Skeletal muscle cell (primary cell): ENCODE measurements around the gene OR8B3.
"Not testable (repeated sequence)": the region's sequence is repeated elsewhere in the genome, so short reads cannot be mapped to it uniquely, and the experiment has no call there.

ENCODE experiments used
- DNase-seq: peaks from one replicate; pipeline ENCODE4 v3.0.0-alpha.2; 2010; ENCODE audit warnings: low read depth
- H3K4me3 ChIP-seq: 2 replicates; pipeline ENCODE4 v1.5.1; 2011; ENCODE audit warnings: low read depth, mild to moderate bottlenecking, control low read depth, low read length, moderate library complexity

OR8B3 gene

DNA sequence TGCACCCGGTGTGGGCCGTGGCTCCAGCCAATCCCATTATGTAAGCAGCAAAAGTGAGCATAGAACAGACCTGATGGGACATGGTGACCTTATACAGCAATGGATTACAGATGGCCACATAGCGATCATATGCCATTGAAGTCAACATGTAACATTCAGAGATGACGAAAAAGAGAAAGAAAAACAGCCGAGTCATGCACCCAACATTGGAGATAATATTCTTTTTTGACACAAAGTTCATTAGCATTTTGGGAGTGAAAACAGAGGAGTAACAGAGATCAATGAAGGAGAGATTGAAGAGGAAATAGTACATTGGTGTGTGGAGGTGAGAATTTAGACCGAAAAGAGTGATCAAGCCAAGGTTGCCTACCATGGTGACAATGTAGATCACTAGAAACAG lies 16.0 kb downstream of the OR8B3 start:
- not testable (repeated sequence) for H3K4me3 ChIP-seq, DNase-seq

DNA sequence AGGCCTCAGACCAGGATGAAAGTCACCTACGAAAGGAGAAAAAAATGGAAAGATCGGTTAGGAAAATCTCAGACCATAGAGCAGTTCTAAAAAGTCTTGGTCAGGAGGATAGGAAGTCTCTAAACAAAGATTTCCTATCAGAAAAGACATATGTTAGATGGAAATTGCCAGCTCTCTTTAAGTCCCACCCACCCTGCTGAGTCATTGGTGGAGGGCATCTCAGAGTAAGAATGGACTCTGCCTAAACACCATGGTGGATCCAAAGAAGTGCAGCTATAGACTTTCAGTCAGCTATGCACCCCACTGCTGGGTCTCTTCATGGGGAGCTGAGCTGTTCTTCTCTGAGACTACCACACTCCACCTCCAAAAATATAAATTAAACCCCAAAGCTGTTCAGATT lies 18.2 kb downstream of the OR8B3 start:
- no peak for DNase-seq
- H3K4me3 ChIP-seq: no peak overlapping the region

DNA sequence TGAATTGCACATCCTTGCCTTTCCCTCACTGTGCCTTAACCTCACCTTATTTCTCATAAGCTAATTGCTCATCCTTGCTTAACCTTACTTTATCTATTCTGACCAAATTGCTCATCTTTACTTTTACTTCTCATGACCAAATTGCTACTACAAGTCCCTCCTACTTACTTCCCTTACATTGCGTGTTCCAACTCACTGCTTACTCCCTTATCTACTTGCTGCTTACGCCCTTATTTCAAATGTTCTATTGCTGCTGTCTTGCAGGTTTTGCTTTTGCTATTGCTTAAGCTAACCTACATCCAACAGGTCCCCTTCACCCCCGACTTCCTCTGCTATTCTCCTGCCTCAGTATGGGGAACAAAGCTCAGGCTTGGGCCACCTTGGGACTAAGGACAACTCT lies 22.5 kb downstream of the OR8B3 start:
- H3K4me3 ChIP-seq: no peak overlapping the region
- no peak for DNase-seq

DNA sequence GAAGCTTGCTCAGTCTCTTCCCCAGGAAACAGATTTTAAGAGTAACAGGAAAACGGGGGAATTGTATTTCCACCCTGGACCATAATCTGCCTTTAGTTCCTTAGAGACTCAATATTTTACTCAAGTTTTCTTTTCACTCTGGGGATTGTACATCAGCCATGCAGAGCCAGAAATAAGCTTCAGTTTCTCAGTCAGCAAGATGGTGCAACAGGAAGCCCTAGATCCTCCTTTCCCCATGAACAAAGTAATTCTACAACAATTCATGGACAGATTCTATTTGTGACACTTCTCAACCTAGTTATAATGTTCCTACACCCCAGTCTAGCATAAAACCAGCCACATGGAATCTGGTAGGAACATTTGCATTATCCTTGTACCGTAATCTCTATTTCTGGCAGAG lies 39.3 kb downstream of the OR8B3 start:
- no peak for DNase-seq
- no peak overlapping the region for H3K4me3 ChIP-seq

DNA sequence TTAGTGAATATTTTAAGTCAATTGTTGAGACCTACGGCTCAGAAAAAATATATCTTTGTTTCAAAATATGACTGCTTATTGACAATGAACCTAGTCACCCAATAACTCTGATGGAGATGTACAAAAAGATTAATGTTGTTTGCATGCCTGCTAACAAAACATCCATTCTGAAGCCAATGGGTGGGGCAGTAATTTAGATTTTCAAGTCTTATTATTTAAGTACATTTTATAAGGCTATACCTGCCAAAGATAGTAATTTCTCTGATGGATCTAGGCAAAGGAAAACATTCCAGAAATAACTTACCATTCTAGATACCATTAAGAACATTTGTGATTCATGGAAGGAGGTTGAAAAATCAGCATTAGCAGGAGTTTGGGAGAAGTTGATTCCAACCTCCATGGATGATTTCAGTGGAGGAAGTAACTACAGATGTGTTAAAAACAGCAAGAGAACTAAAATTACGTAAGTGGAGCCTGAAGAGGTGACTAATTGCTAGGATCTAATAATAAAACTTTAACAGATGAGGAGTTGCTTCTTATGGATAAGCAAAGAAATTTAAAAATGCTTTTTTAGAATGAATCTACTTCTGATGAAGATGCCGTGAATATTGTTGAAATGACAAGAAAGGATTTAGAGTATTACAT lies 52.4 kb downstream of the OR8B3 start:
- H3K4me3 ChIP-seq: no peak overlapping the region
- DNase-seq: no peak
